Psoas muscle (tissue), 8 donors: Measurements from ENCODE around the gene LMF1. TPM values are rescaled to one million over a fixed set of nuclear protein-coding genes. Genes with fewer than 3 reads are reported as not detected.
"Not testable (repeated sequence)": the region's sequence is repeated elsewhere in the genome, so short reads cannot be mapped to it uniquely, and the experiment has no call there.

Source experiments
- ATAC-seq, 4 donors: fragments of 200-7000 bp; cut with Tn5 transposase; one replicate each; pipeline ENCODE4 v1.9.1; 2020; ENCODE audit warnings: moderate library complexity in 3 of 4, mild to moderate bottlenecking in 2 of 4
- DNase-seq, 2 donors: peaks; one replicate each; pipeline ENCODE4 v3.0.0-alpha.2; 2020
- H3K27ac ChIP-seq: fragments of 200-600 bp; one replicate; pipeline ENCODE4 v1.8.0; 2022
- H3K27me3 ChIP-seq, 3 donors: fragments of 200-600 bp in 1 of 3; one replicate each; pipeline versions ENCODE4 v1.6.1 to v1.8.0; 2013 to 2022; ENCODE audit warnings: low read length in 2 of 3, mild to moderate bottlenecking in 2 of 3, moderate library complexity in 1 of 3; ENCODE audit not compliant: insufficient read depth in 3 of 3
- H3K36me3 ChIP-seq, 2 donors: fragments of 200-600 bp in 1 of 2; one replicate each; pipeline versions ENCODE4 v1.6.1 to v1.8.0; 2013 to 2022; ENCODE audit warnings: low read depth in 1 of 2, mild to moderate bottlenecking in 1 of 2, moderate library complexity in 1 of 2; ENCODE audit not compliant: insufficient read depth in 1 of 2
- H3K4me1 ChIP-seq: fragments of 200-600 bp; one replicate; pipeline ENCODE4 v1.8.0; 2022
- H3K4me3 ChIP-seq: fragments of 200-600 bp; one replicate; pipeline ENCODE4 v1.8.0; 2022; ENCODE audit warnings: mild to moderate bottlenecking
- H3K9me3 ChIP-seq: fragments of 200-600 bp; one replicate; pipeline ENCODE4 v1.8.0; 2022
- CTCF ChIP-seq: fragments of 200-600 bp; IDR thresholded peaks from one replicate; pipeline ENCODE4 v1.8.0; 2022; ENCODE audit warnings: antibody characterized with exemption
- WGBS, 3 donors: extraction: QIAGEN DNeasy Blood & Tissue Kit; methylation state at CpG; one replicate each; pipeline versions ENCODE4 v1.1.6 to v1.1.7; 2013; 5-methylcytosine and 5-hydroxymethylcytosine counted together
- intact Hi-C, 2 donors: fragments of 100-400 bp; cut with DNase I; formaldehyde crosslinking; loops; one replicate each; pipeline versions ENCODE4 v1.11.0 to v1.14.2; 2022
- polyA plus RNA-seq, 3 donors: library from polyadenylated mRNA; stranded (reverse); fragments of 200-250 nt; gene quantifications; one replicate each; pipeline ENCODE4 v1.2.3, GENCODE V29; 2013
- total RNA-seq, 4 donors: library from RNA; stranded (reverse); fragmentation: NEBNext Ultra II Directional in 2 of 4; extraction: Animal tissue kit (Norgen Biotek cat#: 25700) in 2 of 4; gene quantifications; one replicate each; pipeline versions ENCODE4 v1.2.1 to v1.2.4, GENCODE V29; 2021 to 2023
- donor health status: healthy with polysubstance abuse.
- donor health status: DM: no; HTN: no; CAD: no; lungs with moderate emphysema.
- donor health status: Bipolar disorder and iron deficiency.
- donor health status: healthy.
- donor health status: DM: yes; HTN: yes; CAD: no.
- donor health status: DM: no; HTN: no; CAD: no.
- donor health status: DM: no; HTN: no; CAD: no.
- donor health status: DM: yes; HTN: yes; CAD: no.

LMF1 gene
- total and polyA plus RNA-seq, 7 donors: 1.9 to 9.0 (median 4.0) TPM

DNA sequence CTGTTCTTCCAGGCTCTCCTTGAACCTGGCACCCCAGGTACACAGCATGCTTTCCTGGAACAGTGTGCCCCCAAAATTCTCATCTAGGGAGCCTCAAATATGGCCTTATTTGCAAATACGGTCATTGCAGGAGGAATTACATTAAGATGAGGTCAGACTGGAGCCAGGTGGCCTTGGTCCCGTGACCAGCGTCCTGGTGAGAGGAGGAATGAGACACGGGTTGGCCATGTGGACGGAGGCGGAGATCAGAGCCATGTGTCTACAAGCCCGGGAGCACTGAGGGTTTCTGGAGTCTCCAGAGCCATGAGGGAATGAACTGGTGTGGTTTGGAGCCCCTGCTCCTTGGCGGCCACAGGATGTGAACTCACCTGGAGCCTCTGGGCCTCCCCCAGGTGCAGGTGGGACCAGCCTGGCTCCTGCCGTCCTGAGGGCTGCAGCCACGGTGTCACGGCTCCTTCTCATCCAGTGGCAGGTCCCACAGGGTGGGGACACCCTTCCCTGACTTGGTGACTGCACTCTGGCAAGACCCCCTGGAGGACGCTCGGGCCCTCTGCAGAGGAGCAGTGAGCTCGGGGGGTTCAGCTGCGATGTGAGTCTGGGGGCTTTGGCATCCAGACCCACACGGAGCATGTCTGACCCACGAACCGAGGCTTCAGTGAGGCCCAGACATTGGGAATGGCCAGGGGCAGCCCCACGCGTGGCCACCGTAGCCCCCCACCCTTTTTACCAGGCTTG is 148.4 kb downstream of the LMF1 start:
- Histone ChIP-seq H3K27me3 (peaks cover 0 to 59% (median 25%) of the 10 kb centered on the region in 3 donors), H3K27ac (no peak overlapping the region), H3K36me3 (no peaks in the 10 kb centered on the region), H3K9me3 (no peaks in the 10 kb centered on the region), H3K4me3 (no peak overlapping the region), H3K4me1 (no peaks in the 10 kb centered on the region)
- 74 to 79% (median 77%) methylated on average over 21 of the region's 21 CpGs for WGBS, 3 donors
- intact Hi-C loops: no loop called here
- no peak for TF ChIP-seq CTCF
- ATAC-seq: no peak
- DNase-seq: no peak

GRCh38 chr16:821751-822150 is 149.0 kb downstream of the LMF1 start:
- Histone ChIP-seq H3K9me3 (no peaks in the 10 kb centered on the region), H3K27me3 (peaks cover 0 to 65% (median 22%) of the 10 kb centered on the region in 3 donors), H3K4me1 (no peaks in the 10 kb centered on the region), H3K4me3 (no peak overlapping the region), H3K27ac (no peak overlapping the region), H3K36me3 (no peaks in the 10 kb centered on the region)
- DNase-seq (no peak), ATAC-seq (no peak)
- intact Hi-C loops: no loop called here
- WGBS, 3 donors: 64 to 70% (median 64%) methylated on average over 13 of the region's 13 CpGs
- TF ChIP-seq CTCF: no peak

- no peaks in the 10 kb centered on the region for H3K36me3 ChIP-seq
- no peaks in the 10 kb centered on the region for H3K4me1 ChIP-seq
- WGBS, 3 donors: 82 to 88% (median 83%) methylated on average over 12 of the region's 12 CpGs
- no peak for TF ChIP-seq CTCF
- DNase-seq: no peak
- no peak for ATAC-seq
- H3K27ac ChIP-seq: no peak overlapping the region
- intact Hi-C loops: no loop called here
- H3K27me3 ChIP-seq: peaks cover 0 to 71% (median 29%) of the 10 kb centered on the region in 3 donors
- no peaks in the 10 kb centered on the region for H3K9me3 ChIP-seq
- H3K4me3 ChIP-seq: no peak overlapping the region
These were observed 150.0 kb downstream of the LMF1 start for GRCh38 chr16:820748-821147.

GRCh38 chr16:820044-820408 is 150.8 kb downstream of the LMF1 start:
- H3K4me1 ChIP-seq, H3K27ac ChIP-seq, ATAC-seq, H3K36me3 ChIP-seq, H3K9me3 ChIP-seq, intact Hi-C loops, DNase-seq, H3K4me3 ChIP-seq: not testable (repeated sequence)
- WGBS, 3 donors: 64 to 68% (median 66%) methylated on average over 9 to 10 of the region's 10 CpGs
- H3K27me3 ChIP-seq: peaks cover 0 to 71% (median 29%) of the 10 kb centered on the region in 3 donors

DNA sequence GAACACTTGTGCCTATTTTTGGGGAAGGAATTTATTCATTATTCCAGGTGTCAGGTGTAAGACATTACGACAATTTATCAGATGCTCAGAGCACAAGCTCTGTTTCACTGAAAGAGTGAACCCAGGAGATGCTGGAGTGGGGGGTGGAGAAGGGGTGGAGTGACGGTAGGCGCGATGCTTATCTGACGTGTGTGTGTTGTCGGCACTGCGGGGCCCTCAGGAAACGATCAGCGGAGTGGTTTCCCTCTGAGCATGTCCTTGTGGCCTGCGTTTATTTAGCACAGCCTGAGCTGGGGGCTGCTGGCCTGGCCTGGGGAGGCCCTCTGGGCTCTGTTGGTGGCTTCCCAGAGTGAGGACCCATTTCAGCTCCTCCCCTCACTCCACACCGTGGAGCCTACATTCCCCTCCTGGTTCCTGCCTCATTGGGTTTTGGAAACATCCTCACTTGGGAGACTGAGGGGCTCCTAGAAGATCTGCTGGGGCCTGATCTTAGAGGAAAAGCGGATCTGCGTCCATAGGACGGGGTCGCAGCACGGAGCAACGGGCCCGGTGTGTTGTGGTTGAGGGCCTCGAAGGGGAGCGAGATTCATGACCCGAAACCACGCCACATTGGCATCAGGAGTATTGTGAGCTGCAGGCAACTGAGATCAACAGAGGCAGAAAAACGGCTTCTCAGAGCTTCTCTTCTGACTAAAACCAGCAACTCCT is 151.3 kb downstream of the LMF1 start:
- Histone ChIP-seq H3K27me3 (peaks cover 0 to 71% (median 24%) of the 10 kb centered on the region in 3 donors), H3K4me3 (no peak overlapping the region), H3K27ac (no peak overlapping the region), H3K36me3 (no peaks in the 10 kb centered on the region), H3K4me1 (no peaks in the 10 kb centered on the region), H3K9me3 (no peaks in the 10 kb centered on the region)
- TF ChIP-seq CTCF: no peak
- no peak for DNase-seq
- intact Hi-C loops: loop anchor here in 1 of 2 donors (10.0 kb wide), 1 partner anchor 235 kb away; no protein-coding TSS in a partner anchor
- WGBS, 3 donors: 65 to 70% (median 70%) methylated on average over 23 of the region's 23 CpGs
- ATAC-seq: no peak
